ENCODE results near the gene WBP4. TPM values are rescaled to one million over a fixed set of nuclear protein-coding genes. Genes with fewer than 3 reads are reported as not detected.
A peak's percentile ranks its signal among the peaks of the same experiment; 100 is the strongest.

The WBP4 gene
- total and polyA plus RNA-seq, 7 experiments from 2014 or later = 2.8 to 9.8 (median 6.6) TPM

- ATAC-seq = no peak
Measured at GRCh38 chr13:41017817-41018601, 43.3 kb upstream of the WBP4 start.

GRCh38 chr13:41018602-41018948 is 42.7 kb upstream of the WBP4 start:
- H3K27ac Mint-ChIP-seq = peak overlapping the region; percentile 90 to 98 (median 96)
- H3K36me3 Mint-ChIP-seq = peaks cover 0 to 27% (median 0%) of the 10 kb centered on the region in 5 donors
- peak overlapping the region; percentile 79 to 94 (median 90) for H3K4me3 Mint-ChIP-seq
- ChIA-PET POLR2A (interaction anchor here (0.8 to 8.1 kb wide), 18 partner anchors 10 to 248 kb away, joined by 3 to 71 read pairs (median 8); partner anchors contain the start of genes MRPS31 and WBP4), CTCF (interaction anchor here (0.9 to 4.7 kb wide), 3 partner anchors 36 to 42 kb away, joined by 3 to 24 read pairs (median 5); partner anchors contain the start of gene WBP4)
- peak overlapping the region; percentile 93 for H3K27ac ChIP-seq (ENCODE audit: low read depth, low read length)
- intact Hi-C loops (cut with micrococcal nuclease) = loop anchor here (2.0 to 10.0 kb wide), 5 partner anchors 14 to 899 kb away; partner anchors contain the start of gene FOXO1 (in 2 of the 2)
- DNase-seq (no peak), ATAC-seq (no peak)
- H3K27me3 Mint-ChIP-seq = no peaks in the 10 kb centered on the region
- H3K9me3 ChIP-seq (ENCODE audit: control insufficient read depth in 2 of 3, low read length in 3 of 3) = no peaks in the 10 kb centered on the region
- peaks cover 0 to 2% (median 0%) of the 10 kb centered on the region in 11 donors for H3K9me3 Mint-ChIP-seq
- H3K27me3 ChIP-seq (ENCODE audit: control insufficient read depth in 2 of 2, insufficient read depth in 2 of 2, low read length in 2 of 2) = no peaks in the 10 kb centered on the region
- no peaks in the 10 kb centered on the region for H3K36me3 ChIP-seq (ENCODE audit: control insufficient read depth in 2 of 3, insufficient read depth in 3 of 3, low read length in 3 of 3)
- peaks cover 31 to 61% (median 52%) of the 10 kb centered on the region in 7 donors for H3K4me1 Mint-ChIP-seq
- peak overlapping the region; percentile 61 for H3K4me3 ChIP-seq (ENCODE audit: low read length)
- H3K4me1 ChIP-seq (ENCODE audit: control insufficient read depth in 2 of 2, insufficient read depth in 2 of 2, low read length in 2 of 2) = peaks cover 14 to 22% of the 10 kb centered on the region in 2 donors

More at GRCh38 chr13:41017817-41018601, 43.3 kb upstream of the WBP4 start:
- peaks cover 35 to 60% (median 57%) of the 10 kb centered on the region in 7 donors for H3K4me1 Mint-ChIP-seq
- peaks cover 0 to 2% (median 0%) of the 10 kb centered on the region in 11 donors for H3K9me3 Mint-ChIP-seq
- peak overlapping the region; percentile 76 for H3K4me3 ChIP-seq (ENCODE audit: low read length)
- intact Hi-C loops (cut with micrococcal nuclease) = loop anchor here (1.0 to 10.0 kb wide), 7 partner anchors 10 to 899 kb away; partner anchors contain the start of gene FOXO1 (in 2 of the 2)
- no peaks in the 10 kb centered on the region for H3K27me3 Mint-ChIP-seq
- H3K36me3 ChIP-seq (ENCODE audit: control insufficient read depth in 2 of 3, insufficient read depth in 3 of 3, low read length in 3 of 3) = no peaks in the 10 kb centered on the region
- peak overlapping the region; percentile 93 for H3K27ac ChIP-seq (ENCODE audit: low read depth, low read length)
- H3K4me1 ChIP-seq (ENCODE audit: control insufficient read depth in 2 of 2, insufficient read depth in 2 of 2, low read length in 2 of 2) = peaks cover 14 to 22% of the 10 kb centered on the region in 2 donors
- no peaks in the 10 kb centered on the region for H3K27me3 ChIP-seq (ENCODE audit: control insufficient read depth in 2 of 2, insufficient read depth in 2 of 2, low read length in 2 of 2)
- peak overlapping the region; percentile 90 to 97 (median 94) for H3K27ac Mint-ChIP-seq
- H3K9me3 ChIP-seq (ENCODE audit: control insufficient read depth in 2 of 3, low read length in 3 of 3) = no peaks in the 10 kb centered on the region
- H3K36me3 Mint-ChIP-seq = peaks cover 0 to 30% (median 4%) of the 10 kb centered on the region in 5 donors
- peak in 1 of 9 donors; percentile 20 for DNase-seq
- CTCF ChIA-PET = interaction anchor here (0.7 to 4.7 kb wide), 2 partner anchors 37 to 44 kb away, joined by 3 to 24 read pairs; no protein-coding TSS in a partner anchor
- peak overlapping the region; percentile 79 to 94 (median 88) for H3K4me3 Mint-ChIP-seq
- POLR2A ChIA-PET = interaction anchor here (0.5 to 8.1 kb wide), 15 partner anchors 10 to 248 kb away, joined by 3 to 71 read pairs (median 8); partner anchors contain the start of genes MRPS31 and WBP4

- ATAC-seq = peak; percentile 93
- Mint-ChIP-seq H3K9me3 (peaks cover 0 to 2% (median 0%) of the 10 kb centered on the region in 11 donors), H3K36me3 (peaks cover 0 to 24% (median 0%) of the 10 kb centered on the region in 5 donors), H3K4me1 (peaks cover 29 to 61% (median 50%) of the 10 kb centered on the region in 7 donors), H3K27me3 (no peaks in the 10 kb centered on the region), H3K4me3 (peak within 1 kb of the TSS; percentile 79 to 94 (median 90)), H3K27ac (peak within 1 kb of the TSS; percentile 90 to 98 (median 96))
- ChIA-PET CTCF (interaction anchor here (0.8 to 4.7 kb wide), 5 partner anchors 36 to 45 kb away, joined by 3 to 24 read pairs (median 5); partner anchors contain the start of gene WBP4), POLR2A (interaction anchor here (0.6 to 8.1 kb wide), 21 partner anchors 9 to 242 kb away, joined by 3 to 71 read pairs (median 6); partner anchors contain the start of gene WBP4)
- H3K36me3 ChIP-seq (ENCODE audit: control insufficient read depth in 2 of 3, insufficient read depth in 3 of 3, low read length in 3 of 3) = no peaks in the 10 kb centered on the region
- peaks cover 14 to 22% of the 10 kb centered on the region in 2 donors for H3K4me1 ChIP-seq (ENCODE audit: control insufficient read depth in 2 of 2, insufficient read depth in 2 of 2, low read length in 2 of 2)
- no peaks in the 10 kb centered on the region for H3K27me3 ChIP-seq (ENCODE audit: control insufficient read depth in 2 of 2, insufficient read depth in 2 of 2, low read length in 2 of 2)
- H3K4me3 ChIP-seq (ENCODE audit: low read length) = peak within 1 kb of the TSS; percentile 76
- intact Hi-C loops (cut with micrococcal nuclease) = loop anchor here (1.0 to 10.0 kb wide), 14 partner anchors 10 to 898 kb away; partner anchors contain the start of genes FOXO1 (in 2 of the 2), WBP4 (in 2 of the 2) and KBTBD6 (in 1 of the 2)
- peak within 1 kb of the TSS; percentile 93 for H3K27ac ChIP-seq (ENCODE audit: low read depth, low read length)
- peak in 8 of 9 donors; percentile 35 to 83 (median 75) for DNase-seq
- H3K9me3 ChIP-seq (ENCODE audit: control insufficient read depth in 2 of 3, low read length in 3 of 3) = no peaks in the 10 kb centered on the region
Measured at GRCh38 chr13:41019011-41019487, 42.3 kb upstream of the WBP4 start, which contains the start of gene ELF1. Gene ELF1 (minus strand): TSS chr13:41019316. CDS start chr13:40982054, 37,262 bp downstream.

GRCh38 chr13:41019578-41020347 is 41.5 kb upstream of the WBP4 start:
- Histone ChIP-seq H3K36me3 (ENCODE audit: control insufficient read depth in 2 of 3, insufficient read depth in 3 of 3, low read length in 3 of 3) (no peaks in the 10 kb centered on the region), H3K9me3 (ENCODE audit: control insufficient read depth in 2 of 3, low read length in 3 of 3) (no peaks in the 10 kb centered on the region), H3K27ac (ENCODE audit: low read depth, low read length) (peak overlapping the region; percentile 93), H3K27me3 (ENCODE audit: control insufficient read depth in 2 of 2, insufficient read depth in 2 of 2, low read length in 2 of 2) (no peaks in the 10 kb centered on the region), H3K4me1 (ENCODE audit: control insufficient read depth in 2 of 2, insufficient read depth in 2 of 2, low read length in 2 of 2) (peaks cover 15 to 16% of the 10 kb centered on the region in 2 donors), H3K4me3 (ENCODE audit: low read length) (no peak overlapping the region)
- ATAC-seq (no peak), DNase-seq (no peak)
- peaks cover 0 to 2% (median 0%) of the 10 kb centered on the region in 11 donors for H3K9me3 Mint-ChIP-seq
- H3K4me3 Mint-ChIP-seq = peak overlapping the region in 5 of 10 donors; percentile 79 to 94 (median 87)
- ChIA-PET POLR2A (interaction anchor here (0.6 to 8.1 kb wide), 21 partner anchors 10 to 242 kb away, joined by 3 to 71 read pairs (median 7); partner anchors contain the start of gene WBP4), CTCF (interaction anchor here (0.6 to 4.7 kb wide), 7 partner anchors 10 to 45 kb away, joined by 3 to 24 read pairs (median 4); partner anchors contain the start of gene WBP4)
- peaks cover 26 to 61% (median 50%) of the 10 kb centered on the region in 7 donors for H3K4me1 Mint-ChIP-seq
- H3K36me3 Mint-ChIP-seq = peaks cover 0 to 21% (median 0%) of the 10 kb centered on the region in 5 donors
- intact Hi-C loops (cut with micrococcal nuclease) = loop anchor here (1.0 to 10.0 kb wide), 15 partner anchors 9 to 898 kb away; partner anchors contain the start of genes FOXO1 (in 2 of the 2), WBP4 (in 2 of the 2) and KBTBD6 (in 1 of the 2)
- H3K27ac Mint-ChIP-seq = peak overlapping the region; percentile 38 to 98 (median 94)
- H3K27me3 Mint-ChIP-seq = no peaks in the 10 kb centered on the region

- H3K4me1 Mint-ChIP-seq = peaks cover 18 to 54% (median 43%) of the 10 kb centered on the region in 7 donors
- no peaks in the 10 kb centered on the region for H3K27me3 Mint-ChIP-seq
- peaks cover 0 to 4% (median 0%) of the 10 kb centered on the region in 11 donors for H3K9me3 Mint-ChIP-seq
- peak overlapping the region in 8 of 9 donors; percentile 62 to 96 (median 72) for H3K27ac Mint-ChIP-seq
- peak overlapping the region in 1 of 10 donors; percentile 24 for H3K4me3 Mint-ChIP-seq
- H3K36me3 Mint-ChIP-seq = peaks cover 4 to 16% (median 5%) of the 10 kb centered on the region in 5 donors
- ATAC-seq = no peak
- POLR2A ChIA-PET = interaction anchor here (0.5 to 0.9 kb wide), 3 partner anchors 26 to 33 kb away, joined by 3 to 5 read pairs (median 3); no protein-coding TSS in a partner anchor
- Histone ChIP-seq H3K27me3 (ENCODE audit: control insufficient read depth in 2 of 2, insufficient read depth in 2 of 2, low read length in 2 of 2) (no peaks in the 10 kb centered on the region), H3K27ac (ENCODE audit: low read depth, low read length) (no peak overlapping the region), H3K9me3 (ENCODE audit: control insufficient read depth in 2 of 3, low read length in 3 of 3) (no peaks in the 10 kb centered on the region), H3K4me1 (ENCODE audit: control insufficient read depth in 2 of 2, insufficient read depth in 2 of 2, low read length in 2 of 2) (peaks cover 0 to 5% of the 10 kb centered on the region in 2 donors), H3K36me3 (ENCODE audit: control insufficient read depth in 2 of 3, insufficient read depth in 3 of 3, low read length in 3 of 3) (no peaks in the 10 kb centered on the region), H3K4me3 (ENCODE audit: low read length) (no peak overlapping the region)
- CTCF ChIA-PET = interaction anchor here (0.6 to 1.2 kb wide), 4 partner anchors 18 to 105 kb away, joined by 3 read pairs; no protein-coding TSS in a partner anchor
- intact Hi-C loops (cut with micrococcal nuclease) = no loop called here
- no peak for DNase-seq
Measured at GRCh38 chr13:41025518-41025917, 35.8 kb upstream of the WBP4 start.

Measured in naive thymus-derived CD4-positive, alpha-beta T cell (primary cell).